Ishikawa (cell line): ENCODE data around the gene LCN2.

Source experiments
- EP300 ChIP-seq: IDR thresholded peaks from 2 replicates; pipeline ENCODE4 v1.6.1; 2012; ENCODE audit warnings: borderline replicate concordance
- MAX ChIP-seq: IDR thresholded peaks from 2 replicates; pipeline ENCODE4 v1.6.1; 2012
- NFIC ChIP-seq: IDR thresholded peaks from 2 replicates; pipeline ENCODE4 v1.6.1; 2012
- TAF1 ChIP-seq: IDR thresholded peaks from 2 replicates; pipeline ENCODE4 v1.6.1; 2012; ENCODE audit warnings: low read depth, mild to moderate bottlenecking
- TCF12 ChIP-seq: IDR thresholded peaks from 2 replicates; pipeline ENCODE4 v1.6.1; 2012; ENCODE audit warnings: low read depth

- TF ChIP-seq TAF1 (no peak), NFIC (no peak), EP300 (no peak), MAX (no peak), TCF12 (no peak)
Observed at GRCh38 chr9:128180447-128180846, 31.2 kb downstream of the LCN2 start.
